ENCODE measurements around the gene CAMSAP3. TPM values are rescaled to one million over a fixed set of nuclear protein-coding genes. Genes with fewer than 3 reads are reported as not detected.

The CAMSAP3 gene
- total RNA-seq, 1 donor from 2014 or later, result not detected

DNA sequence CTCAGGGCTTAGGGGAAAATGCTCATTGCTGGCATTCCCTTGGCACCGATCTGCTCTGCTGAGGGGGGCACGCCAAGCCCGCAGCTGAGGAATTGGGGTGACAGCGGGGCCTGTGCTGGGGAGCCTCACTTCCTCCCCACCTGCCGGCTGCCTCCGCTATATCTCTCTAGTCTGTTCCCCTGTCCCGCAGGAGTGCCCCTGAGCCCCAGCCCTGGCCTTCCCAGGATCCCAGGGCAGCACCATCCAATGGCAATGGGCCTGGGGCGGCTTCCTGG lies 50.7 kb downstream of the CAMSAP3 start:
- Histone ChIP-seq H3K36me3 (ENCODE audit: control insufficient read depth in 3 of 3, insufficient read depth in 3 of 3, low read length in 3 of 3) (no peaks in the 10 kb centered on the region), H3K27me3 (ENCODE audit: control insufficient read depth in 3 of 3, insufficient read depth in 3 of 3, low read length in 3 of 3) (peaks cover 0 to 9% (median 6%) of the 10 kb centered on the region in 3 donors), H3K9me3 (ENCODE audit: control insufficient read depth in 3 of 3, low read length in 3 of 3) (no peaks in the 10 kb centered on the region), H3K9ac (ENCODE audit: low read depth in 1 of 3, low read length in 3 of 3) (no peak overlapping the region), H3K4me3 (ENCODE audit: low read length in 3 of 3) (no peak overlapping the region), H3K4me1 (ENCODE audit: control insufficient read depth in 3 of 3, insufficient read depth in 3 of 3, low read length in 3 of 3) (no peaks in the 10 kb centered on the region), H3K27ac (ENCODE audit: low read depth, low read length) (no peak overlapping the region)

DNA sequence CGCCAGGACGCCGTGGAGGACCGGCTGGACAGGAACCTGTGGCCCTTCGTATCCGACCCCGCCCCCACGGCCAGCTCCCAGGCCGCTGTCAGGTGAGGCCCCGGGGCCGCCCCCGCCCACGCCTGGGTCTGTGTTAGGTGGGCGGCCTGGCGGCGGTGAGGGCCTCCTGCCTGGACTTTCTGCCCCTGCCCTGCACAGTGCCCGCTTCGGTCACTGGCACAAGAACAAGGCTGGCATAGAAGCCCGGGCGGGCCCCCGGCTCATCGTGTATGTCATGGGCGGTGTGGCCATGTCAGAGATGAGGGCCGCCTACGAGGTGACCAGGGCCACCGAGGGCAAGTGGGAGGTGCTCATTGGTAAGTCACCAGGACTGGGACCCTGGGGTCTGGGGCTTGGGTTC lies 51.5 kb downstream of the CAMSAP3 start:
- peaks cover 0 to 6% (median 6%) of the 10 kb centered on the region in 3 donors for H3K27me3 ChIP-seq (ENCODE audit: control insufficient read depth in 3 of 3, insufficient read depth in 3 of 3, low read length in 3 of 3)
- H3K4me3 ChIP-seq (ENCODE audit: low read length in 3 of 3), result no peak overlapping the region
- H3K9me3 ChIP-seq (ENCODE audit: control insufficient read depth in 3 of 3, low read length in 3 of 3), result no peaks in the 10 kb centered on the region
- H3K4me1 ChIP-seq (ENCODE audit: control insufficient read depth in 3 of 3, insufficient read depth in 3 of 3, low read length in 3 of 3), result peaks cover under 1% of the 10 kb centered on the region in 3 donors
- H3K36me3 ChIP-seq (ENCODE audit: control insufficient read depth in 3 of 3, insufficient read depth in 3 of 3, low read length in 3 of 3), result no peaks in the 10 kb centered on the region
- no peak overlapping the region for H3K27ac ChIP-seq (ENCODE audit: low read depth, low read length)
- H3K9ac ChIP-seq (ENCODE audit: low read depth in 1 of 3, low read length in 3 of 3), result no peak overlapping the region

DNA sequence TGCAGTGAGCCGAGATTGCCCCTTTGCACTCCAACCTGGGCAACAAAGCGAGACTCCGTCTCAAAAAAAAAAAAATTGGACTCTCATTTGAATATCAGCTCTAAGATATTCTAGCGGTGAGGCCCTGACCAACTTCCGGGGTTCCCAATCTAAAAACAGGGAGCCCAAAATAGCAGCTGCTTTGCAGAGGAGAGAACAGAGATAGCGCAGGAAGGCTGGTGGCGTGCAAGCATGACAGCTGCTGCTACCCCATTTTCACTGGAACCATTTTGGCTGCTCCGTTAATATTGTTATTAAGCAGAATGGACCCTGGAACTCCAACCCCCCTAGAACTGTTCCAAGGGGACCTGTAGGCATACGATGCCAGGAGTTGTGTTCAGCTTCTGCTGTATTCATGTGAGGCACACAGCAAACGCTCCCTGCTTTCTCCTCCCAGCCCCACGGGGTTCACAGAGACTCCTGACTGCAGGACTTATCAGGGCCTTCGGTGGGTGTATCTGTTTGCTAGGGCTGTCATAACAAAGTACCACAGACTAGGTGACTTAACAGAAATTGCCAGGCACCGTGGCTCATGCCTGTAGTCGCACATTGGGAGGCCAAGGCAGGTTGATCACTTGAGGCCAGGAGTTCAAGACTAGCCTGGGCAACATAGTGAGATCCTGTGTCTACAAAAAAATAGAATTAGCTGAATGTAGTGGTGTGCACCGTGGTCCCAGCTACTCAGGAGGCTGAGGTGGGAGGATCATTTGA lies 52.8 kb downstream of the CAMSAP3 start:
- H3K36me3 ChIP-seq (ENCODE audit: control insufficient read depth in 3 of 3, insufficient read depth in 3 of 3, low read length in 3 of 3), result no peaks in the 10 kb centered on the region
- no peak overlapping the region for H3K4me3 ChIP-seq (ENCODE audit: low read length in 3 of 3)
- H3K9me3 ChIP-seq (ENCODE audit: control insufficient read depth in 3 of 3, low read length in 3 of 3), result no peaks in the 10 kb centered on the region
- no peak overlapping the region for H3K9ac ChIP-seq (ENCODE audit: low read depth in 1 of 3, low read length in 3 of 3)
- H3K27me3 ChIP-seq (ENCODE audit: control insufficient read depth in 3 of 3, insufficient read depth in 3 of 3, low read length in 3 of 3), result peaks cover 0 to 6% (median 6%) of the 10 kb centered on the region in 3 donors
- H3K4me1 ChIP-seq (ENCODE audit: control insufficient read depth in 3 of 3, insufficient read depth in 3 of 3, low read length in 3 of 3), result peaks cover 3 to 9% (median 3%) of the 10 kb centered on the region in 3 donors
- no peak overlapping the region for H3K27ac ChIP-seq (ENCODE audit: low read depth, low read length)

DNA sequence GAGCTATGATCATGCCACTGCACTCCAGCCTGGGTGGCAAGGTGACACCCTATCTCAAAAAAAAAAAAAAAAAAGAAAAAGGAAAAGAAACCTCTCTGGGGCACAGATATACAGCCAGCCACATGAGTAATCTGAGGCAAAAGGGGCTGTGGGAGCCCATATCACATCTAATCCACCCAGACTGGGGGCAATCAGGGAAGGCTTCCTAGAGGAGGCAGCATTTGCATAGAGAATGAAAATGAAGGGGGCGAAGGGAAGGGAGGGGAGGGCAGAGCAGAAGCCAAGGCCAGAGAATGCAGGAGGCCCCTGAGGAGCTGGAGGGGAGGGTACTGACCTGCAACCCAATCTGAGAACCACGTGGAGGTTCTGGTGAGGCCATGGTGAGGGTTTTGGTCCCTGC lies 54.5 kb downstream of the CAMSAP3 start:
- peaks cover 3 to 9% (median 3%) of the 10 kb centered on the region in 3 donors for H3K4me1 ChIP-seq (ENCODE audit: control insufficient read depth in 3 of 3, insufficient read depth in 3 of 3, low read length in 3 of 3)

DNA sequence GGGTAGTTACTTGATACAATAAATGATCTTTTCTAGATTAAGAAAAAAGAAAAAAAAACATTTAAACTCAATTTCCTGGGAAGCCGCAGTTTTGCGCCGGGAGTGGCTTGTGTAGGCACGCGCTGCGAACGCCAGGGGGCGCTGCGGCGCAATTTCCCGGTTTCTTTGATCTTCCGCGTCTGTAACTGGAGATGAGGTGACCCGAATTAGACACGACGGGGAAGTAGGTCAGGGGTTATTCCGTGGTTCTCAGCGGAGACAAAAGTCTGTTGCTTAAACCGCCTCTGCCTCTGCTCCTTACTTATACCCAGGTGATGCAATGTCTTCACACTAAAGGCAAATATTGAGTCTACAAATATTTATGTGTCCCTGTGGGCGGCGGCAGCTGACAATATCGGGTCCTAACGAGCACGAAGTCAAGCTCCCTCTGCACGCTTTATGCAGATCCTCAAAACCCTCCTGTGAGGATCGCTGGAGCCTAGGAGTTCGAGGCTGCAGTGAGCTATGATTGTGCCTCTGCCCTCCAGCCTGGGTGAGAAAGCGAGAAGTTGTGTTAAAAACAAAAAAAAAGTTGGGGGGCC lies 56.5 kb downstream of the CAMSAP3 start:
- no peaks in the 10 kb centered on the region for H3K27me3 ChIP-seq (ENCODE audit: control insufficient read depth in 3 of 3, insufficient read depth in 3 of 3, low read length in 3 of 3)
- H3K9ac ChIP-seq (ENCODE audit: low read depth in 1 of 3, low read length in 3 of 3), result peak overlapping the region in 2 of 3 donors; percentile 66 to 80
- peak overlapping the region; percentile 4 to 69 (median 54) for H3K4me3 ChIP-seq (ENCODE audit: low read length in 3 of 3)
- H3K4me1 ChIP-seq (ENCODE audit: control insufficient read depth in 3 of 3, insufficient read depth in 3 of 3, low read length in 3 of 3), result peaks cover 3 to 9% (median 3%) of the 10 kb centered on the region in 3 donors
- H3K9me3 ChIP-seq (ENCODE audit: control insufficient read depth in 3 of 3, low read length in 3 of 3), result no peaks in the 10 kb centered on the region
- peak overlapping the region; percentile 51 for H3K27ac ChIP-seq (ENCODE audit: low read depth, low read length)
- H3K36me3 ChIP-seq (ENCODE audit: control insufficient read depth in 3 of 3, insufficient read depth in 3 of 3, low read length in 3 of 3), result no peaks in the 10 kb centered on the region

More for the DNA sequence above, 54.5 kb downstream of the CAMSAP3 start:
- no peaks in the 10 kb centered on the region for H3K9me3 ChIP-seq (ENCODE audit: control insufficient read depth in 3 of 3, low read length in 3 of 3)
- H3K9ac ChIP-seq (ENCODE audit: low read depth in 1 of 3, low read length in 3 of 3), result no peak overlapping the region
- peaks cover 0 to 4% (median 3%) of the 10 kb centered on the region in 3 donors for H3K27me3 ChIP-seq (ENCODE audit: control insufficient read depth in 3 of 3, insufficient read depth in 3 of 3, low read length in 3 of 3)
- no peak overlapping the region for H3K27ac ChIP-seq (ENCODE audit: low read depth, low read length)
- H3K4me3 ChIP-seq (ENCODE audit: low read length in 3 of 3), result no peak overlapping the region
- no peaks in the 10 kb centered on the region for H3K36me3 ChIP-seq (ENCODE audit: control insufficient read depth in 3 of 3, insufficient read depth in 3 of 3, low read length in 3 of 3)

DNA sequence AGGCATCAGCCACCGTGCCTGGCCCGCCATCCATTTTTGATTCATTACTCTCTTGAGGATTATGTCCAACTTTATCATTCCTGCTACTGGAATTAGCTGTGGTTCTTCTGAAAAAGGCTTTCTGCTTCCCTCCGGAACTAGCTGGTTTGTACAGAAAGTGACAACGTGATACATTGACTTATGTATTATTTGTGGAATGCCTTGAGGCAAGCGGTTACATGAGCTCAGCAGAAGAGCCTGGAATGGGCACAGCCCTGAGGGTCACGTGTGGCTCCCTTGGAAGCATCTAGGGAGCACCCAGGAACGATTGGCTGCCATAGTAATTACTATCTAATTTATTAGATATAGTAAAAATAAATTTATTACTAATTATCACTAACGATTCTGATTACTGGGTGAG lies 58.7 kb downstream of the CAMSAP3 start:
- Histone ChIP-seq H3K27ac (ENCODE audit: low read depth, low read length) (no peak overlapping the region), H3K9ac (ENCODE audit: low read depth in 1 of 3, low read length in 3 of 3) (no peak overlapping the region), H3K4me1 (ENCODE audit: control insufficient read depth in 3 of 3, insufficient read depth in 3 of 3, low read length in 3 of 3) (peaks cover 3 to 9% (median 3%) of the 10 kb centered on the region in 3 donors), H3K27me3 (ENCODE audit: control insufficient read depth in 3 of 3, insufficient read depth in 3 of 3, low read length in 3 of 3) (no peaks in the 10 kb centered on the region), H3K4me3 (ENCODE audit: low read length in 3 of 3) (no peak overlapping the region), H3K9me3 (ENCODE audit: control insufficient read depth in 3 of 3, low read length in 3 of 3) (no peaks in the 10 kb centered on the region), H3K36me3 (ENCODE audit: control insufficient read depth in 3 of 3, insufficient read depth in 3 of 3, low read length in 3 of 3) (no peaks in the 10 kb centered on the region)

DNA sequence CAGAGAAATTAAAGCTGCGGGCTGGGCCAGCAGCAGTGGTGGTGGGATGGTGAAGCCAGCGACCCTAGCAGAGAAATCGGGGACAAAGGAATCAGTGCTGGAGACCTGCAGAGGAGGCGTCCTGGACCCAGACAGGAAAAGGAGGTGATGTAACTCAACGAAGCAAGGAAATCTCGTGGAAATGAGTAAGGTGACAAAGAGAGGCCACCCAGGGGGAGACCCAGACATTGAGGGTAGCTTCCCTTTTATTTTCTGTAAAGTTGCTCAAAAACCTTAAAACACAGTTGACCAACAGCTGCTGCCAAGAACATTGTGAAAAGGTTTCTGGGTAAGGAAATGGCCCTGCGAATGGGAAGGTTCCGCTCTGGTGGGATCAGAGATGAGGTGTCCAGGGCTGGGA lies 59.9 kb downstream of the CAMSAP3 start:
- peaks cover 3 to 9% (median 3%) of the 10 kb centered on the region in 3 donors for H3K4me1 ChIP-seq (ENCODE audit: control insufficient read depth in 3 of 3, insufficient read depth in 3 of 3, low read length in 3 of 3)

DNA sequence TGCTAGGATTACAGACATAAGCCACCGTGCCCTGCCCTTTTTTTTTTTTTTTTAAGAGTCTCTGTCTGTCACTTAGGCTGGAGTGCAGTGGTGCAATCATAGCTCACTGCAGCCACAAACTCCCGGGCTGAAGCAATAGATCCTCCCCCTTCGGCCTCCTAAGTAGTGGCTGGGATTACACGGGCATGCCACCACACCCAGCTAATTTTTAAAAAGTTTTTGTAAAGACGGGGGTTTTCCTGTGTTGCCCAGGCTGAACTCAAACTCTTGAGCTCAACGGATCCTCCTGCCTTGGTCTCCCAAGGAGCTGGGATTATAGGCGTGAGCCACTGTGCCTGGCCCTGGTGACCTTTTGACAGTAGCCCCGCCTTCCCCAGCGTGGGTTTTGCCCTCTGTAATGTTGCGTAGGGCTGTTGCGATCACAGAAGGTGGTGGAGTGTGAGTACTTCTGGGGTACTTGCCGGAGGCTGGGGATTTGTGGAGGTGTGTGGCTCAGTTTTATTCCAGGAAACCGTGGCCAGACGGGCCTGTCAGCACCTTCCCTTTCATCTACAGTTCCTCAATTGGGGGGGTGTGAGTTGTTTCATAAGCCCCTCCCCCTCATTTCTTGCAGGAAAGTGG lies 61.6 kb downstream of the CAMSAP3 start:
- no peak overlapping the region for H3K9ac ChIP-seq (ENCODE audit: low read depth in 1 of 3, low read length in 3 of 3)
- H3K4me3 ChIP-seq (ENCODE audit: low read length in 3 of 3), result no peak overlapping the region

More for the DNA sequence above, 59.9 kb downstream of the CAMSAP3 start:
- Histone ChIP-seq H3K27me3 (ENCODE audit: control insufficient read depth in 3 of 3, insufficient read depth in 3 of 3, low read length in 3 of 3) (no peaks in the 10 kb centered on the region), H3K4me3 (ENCODE audit: low read length in 3 of 3) (no peak overlapping the region), H3K36me3 (ENCODE audit: control insufficient read depth in 3 of 3, insufficient read depth in 3 of 3, low read length in 3 of 3) (no peaks in the 10 kb centered on the region), H3K9me3 (ENCODE audit: control insufficient read depth in 3 of 3, low read length in 3 of 3) (no peaks in the 10 kb centered on the region), H3K9ac (ENCODE audit: low read depth in 1 of 3, low read length in 3 of 3) (no peak overlapping the region), H3K27ac (ENCODE audit: low read depth, low read length) (no peak overlapping the region)

DNA sequence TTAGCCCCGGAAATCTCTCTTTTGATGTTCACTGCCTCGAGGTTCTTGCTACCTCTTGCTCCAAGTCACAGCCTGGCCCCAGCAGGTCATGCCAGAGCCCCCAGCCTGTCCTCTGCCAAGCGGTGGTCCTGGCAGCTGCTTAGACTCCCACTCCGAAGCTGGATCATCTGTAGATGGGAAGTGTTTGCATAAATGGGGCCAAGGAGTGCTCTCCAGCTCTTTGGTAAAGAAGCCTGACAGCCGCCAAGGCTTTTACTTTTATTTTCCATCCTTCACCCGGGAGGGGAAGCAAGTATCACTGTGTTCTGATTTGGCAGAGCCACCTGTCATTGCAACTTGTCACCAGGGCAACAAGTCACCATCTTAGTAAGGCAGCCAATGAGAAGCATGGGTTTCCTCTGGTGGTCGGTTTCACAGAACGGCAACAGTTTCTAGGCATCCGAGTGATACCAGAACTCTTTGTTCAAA lies 62.6 kb downstream of the CAMSAP3 start:
- H3K36me3 ChIP-seq (ENCODE audit: control insufficient read depth in 3 of 3, insufficient read depth in 3 of 3, low read length in 3 of 3), result no peaks in the 10 kb centered on the region
- H3K27me3 ChIP-seq (ENCODE audit: control insufficient read depth in 3 of 3, insufficient read depth in 3 of 3, low read length in 3 of 3), result peaks cover 0 to 9% (median 3%) of the 10 kb centered on the region in 3 donors
- H3K27ac ChIP-seq (ENCODE audit: low read depth, low read length), result no peak overlapping the region
- H3K4me1 ChIP-seq (ENCODE audit: control insufficient read depth in 3 of 3, insufficient read depth in 3 of 3, low read length in 3 of 3), result no peaks in the 10 kb centered on the region
- no peak overlapping the region for H3K9ac ChIP-seq (ENCODE audit: low read depth in 1 of 3, low read length in 3 of 3)
- H3K9me3 ChIP-seq (ENCODE audit: control insufficient read depth in 3 of 3, low read length in 3 of 3), result no peaks in the 10 kb centered on the region
- H3K4me3 ChIP-seq (ENCODE audit: low read length in 3 of 3), result no peak overlapping the region

More for the DNA sequence above, 61.6 kb downstream of the CAMSAP3 start:
- Histone ChIP-seq H3K36me3 (ENCODE audit: control insufficient read depth in 3 of 3, insufficient read depth in 3 of 3, low read length in 3 of 3) (no peaks in the 10 kb centered on the region), H3K27me3 (ENCODE audit: control insufficient read depth in 3 of 3, insufficient read depth in 3 of 3, low read length in 3 of 3) (peaks cover 0 to 4% (median 3%) of the 10 kb centered on the region in 3 donors), H3K27ac (ENCODE audit: low read depth, low read length) (no peak overlapping the region), H3K9me3 (ENCODE audit: control insufficient read depth in 3 of 3, low read length in 3 of 3) (no peaks in the 10 kb centered on the region), H3K4me1 (ENCODE audit: control insufficient read depth in 3 of 3, insufficient read depth in 3 of 3, low read length in 3 of 3) (peaks cover 2 to 8% (median 2%) of the 10 kb centered on the region in 3 donors)
